ENCODE measurements around the gene C9orf50.
A peak's percentile ranks its signal among the peaks of the same experiment; 100 is the strongest.

C9orf50 gene

GRCh38 chr9:129601082-129601674, 19.7 kb downstream of the C9orf50 start:
- TF ChIP-seq CTCF (IDR thresholded peaks at IDR 0.05; ENCODE audit: extremely low read depth, missing control alignments) = no peak
- DNase-seq (ENCODE audit: low spot score) = no peak

- no peak for DNase-seq (ENCODE audit: low spot score)
- TF ChIP-seq CTCF (IDR thresholded peaks at IDR 0.05; ENCODE audit: extremely low read depth, missing control alignments) = no peak
Measured at GRCh38 chr9:129598089-129598596, 22.8 kb downstream of the C9orf50 start.

- peak; percentile 77 for DNase-seq (ENCODE audit: low spot score)
Measured at GRCh38 chr9:129597355-129598088, 23.4 kb downstream of the C9orf50 start.

GRCh38 chr9:129596541-129597331, 24.2 kb downstream of the C9orf50 start:
- no peak for DNase-seq (ENCODE audit: low spot score)

More at GRCh38 chr9:129597355-129598088, 23.4 kb downstream of the C9orf50 start:
- TF ChIP-seq CTCF (IDR thresholded peaks at IDR 0.05; ENCODE audit: extremely low read depth, missing control alignments) = no peak

GRCh38 chr9:129595903-129596540, 24.9 kb downstream of the C9orf50 start:
- no peak for TF ChIP-seq CTCF (IDR thresholded peaks at IDR 0.05; ENCODE audit: extremely low read depth, missing control alignments)
- DNase-seq (ENCODE audit: low spot score) = no peak

More at GRCh38 chr9:129596541-129597331, 24.2 kb downstream of the C9orf50 start:
- no peak for TF ChIP-seq CTCF (IDR thresholded peaks at IDR 0.05; ENCODE audit: extremely low read depth, missing control alignments)

- no peak for DNase-seq (ENCODE audit: low spot score)
- no peak for TF ChIP-seq CTCF (IDR thresholded peaks at IDR 0.05; ENCODE audit: extremely low read depth, missing control alignments)
Measured at GRCh38 chr9:129595311-129595741, 25.6 kb downstream of the C9orf50 start.
